Activated CD8-positive, alpha-beta T cell treated with anti-CD3 and anti-CD28 coated beads for 36 hours (primary cell): Measurements from ENCODE around the gene ZNF384. TPM values are rescaled to one million over a fixed set of nuclear protein-coding genes. Genes with fewer than 3 reads are reported as not detected.

Experiments used
- ATAC-seq: fragments of 200-7000 bp; cut with Tn5 transposase; one replicate; pipeline ENCODE4 v1.10.0; 2021; ENCODE audit warnings: mild to moderate bottlenecking, moderate library complexity
- CTCF ChIA-PET: fragments of 350-600 bp; sonication (Branson Sonifier 250); formaldehyde crosslinking; loops from one replicate; lab custom pipeline; 2021; ENCODE audit warnings: antibody characterized with exemption; lab: Charles Lee
- POLR2A ChIA-PET: fragments of 350-600 bp; sonication (Branson Sonifier 250); formaldehyde crosslinking; loops from one replicate; lab custom pipeline; 2021; ENCODE audit warnings: antibody characterized with exemption; lab: Charles Lee
- DNase-seq: peaks from one replicate; pipeline ENCODE4 v3.0.0-alpha.2; 2020
- H3K27ac Mint-ChIP-seq: one replicate; pipeline ENCODE4 v1.8.0; 2021; ENCODE audit warnings: mild to moderate bottlenecking, mixed read lengths
- H3K27me3 Mint-ChIP-seq: one replicate; pipeline ENCODE4 v1.8.0; 2021; ENCODE audit warnings: mixed read lengths
- H3K36me3 Mint-ChIP-seq: one replicate; pipeline ENCODE4 v1.8.0; 2021; ENCODE audit warnings: low read depth, mixed read lengths
- H3K4me1 Mint-ChIP-seq: one replicate; pipeline ENCODE4 v1.8.0; 2021; ENCODE audit warnings: low read depth, mixed read lengths
- H3K4me3 Mint-ChIP-seq: one replicate; pipeline ENCODE4 v1.8.0; 2021; ENCODE audit warnings: mild to moderate bottlenecking, moderate library complexity, mixed read lengths
- H3K9me3 Mint-ChIP-seq: one replicate; pipeline ENCODE4 v1.8.0; 2021; ENCODE audit warnings: mixed read lengths
- CTCF ChIP-seq: fragments of 200-600 bp; IDR thresholded peaks from one replicate; pipeline ENCODE4 v1.8.0; 2022; ENCODE audit warnings: antibody characterized with exemption, mild to moderate bottlenecking
- intact Hi-C: fragments of 100-400 bp; cut with micrococcal nuclease; formaldehyde crosslinking; loops from one replicate; pipeline ENCODE4 v1.10.0; 2022
- total RNA-seq, 2 experiments: library from RNA; stranded (reverse); gene quantifications; one replicate each; pipeline ENCODE4 v1.2.3, GENCODE V29; 2021

Gene ZNF384
- total RNA-seq, 2 experiments from 2014 or later, result 55.2 to 56.7 TPM

DNA sequence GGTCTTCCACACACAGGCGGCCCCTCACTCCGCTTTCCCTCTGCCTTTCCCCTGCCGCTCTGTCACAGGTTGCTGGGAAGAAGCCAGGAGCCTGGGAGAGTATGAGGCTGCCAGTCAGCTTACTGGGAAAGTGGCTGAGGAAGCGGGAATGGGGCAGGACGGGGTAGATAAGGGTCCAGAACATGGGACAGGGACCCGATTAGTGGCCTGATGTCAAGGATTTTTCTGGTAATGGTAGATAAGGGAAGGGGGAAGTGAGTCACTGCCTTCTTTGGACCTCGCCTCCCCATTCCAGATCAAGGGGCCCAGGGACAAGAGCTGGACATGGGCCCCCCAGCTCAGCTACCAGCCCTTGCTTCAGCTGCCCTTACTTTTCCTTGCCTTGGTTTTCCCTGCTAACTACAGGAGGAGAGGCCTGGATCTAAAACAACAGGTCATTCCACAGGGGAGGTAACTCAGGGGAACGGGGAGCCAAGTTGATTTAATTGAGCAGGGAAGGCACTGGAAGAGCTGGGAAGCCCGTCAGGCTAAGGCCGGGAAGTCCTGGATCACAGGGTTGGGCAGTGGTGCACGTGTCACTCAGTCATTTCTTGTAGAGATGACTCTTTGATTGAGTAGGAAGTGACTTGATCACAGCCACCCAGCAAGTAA, 49.9 kb downstream of the ZNF384 start:
- Mint-ChIP-seq H3K36me3 (peaks cover 9% of the 10 kb centered on the region), H3K27me3 (no peaks in the 10 kb centered on the region), H3K27ac (no peak overlapping the region), H3K4me3 (no peak overlapping the region), H3K9me3 (peaks cover 7% of the 10 kb centered on the region), H3K4me1 (peaks cover 22% of the 10 kb centered on the region)
- TF ChIP-seq CTCF, result no peak
- ChIA-PET POLR2A (interaction anchor here (1.6 kb wide), 1 partner anchor 9 kb away, joined by 8 read pairs; no protein-coding TSS in a partner anchor), CTCF (interaction anchor here (1.2 to 1.3 kb wide), 2 partner anchors 19 kb away, joined by 3 to 6 read pairs; no protein-coding TSS in a partner anchor)
- intact Hi-C loops, result no loop called here
- DNase-seq (no peak), ATAC-seq (no peak)

- no peak for TF ChIP-seq CTCF
- Mint-ChIP-seq H3K36me3 (peaks cover 2% of the 10 kb centered on the region), H3K27ac (no peak overlapping the region)
These were observed 50.9 kb downstream of the ZNF384 start for GRCh38 chr12:6638305-6638704.

GRCh38 chr12:6635856-6636531, 53.2 kb downstream of the ZNF384 start, which contains the start of gene LPAR5:
TSS of gene LPAR5 (minus strand) at chr12:6635959. CDS start at chr12:6621248, 14,711 bp downstream.
- H3K36me3 Mint-ChIP-seq, result peaks cover 2% of the 10 kb centered on the region
- TF ChIP-seq CTCF, result no peak
- peak; percentile 72 for DNase-seq
- ChIA-PET CTCF (interaction anchor here (0.7 to 2.2 kb wide), 7 partner anchors 9 to 236 kb away, joined by 3 to 9 read pairs (median 3); no protein-coding TSS in a partner anchor), POLR2A (interaction anchor here (0.9 to 3.1 kb wide), 10 partner anchors 8 to 143 kb away, joined by 3 to 15 read pairs (median 6); partner anchors contain the start of genes CHD4 and MRPL51)
- H3K9me3 Mint-ChIP-seq, result no peaks in the 10 kb centered on the region
- H3K4me1 Mint-ChIP-seq, result peaks cover 48% of the 10 kb centered on the region
- no peaks in the 10 kb centered on the region for H3K27me3 Mint-ChIP-seq
- peak within 1 kb of the TSS; percentile 74 for H3K4me3 Mint-ChIP-seq
- H3K27ac Mint-ChIP-seq, result peak within 1 kb of the TSS; percentile 96
- peak; percentile 63 for ATAC-seq
- intact Hi-C loops, result no loop called here

More at GRCh38 chr12:6638305-6638704, 50.9 kb downstream of the ZNF384 start:
- ChIA-PET POLR2A (no interaction called here), CTCF (no interaction called here)
- Mint-ChIP-seq H3K27me3 (no peaks in the 10 kb centered on the region), H3K4me3 (no peak overlapping the region), H3K4me1 (peaks cover 26% of the 10 kb centered on the region), H3K9me3 (peaks cover 2% of the 10 kb centered on the region)
- no peak for DNase-seq
- ATAC-seq, result no peak
- intact Hi-C loops, result no loop called here

GRCh38 chr12:6635375-6635855, 53.8 kb downstream of the ZNF384 start:
- Mint-ChIP-seq H3K27ac (peak overlapping the region; percentile 96), H3K4me1 (peaks cover 54% of the 10 kb centered on the region), H3K36me3 (peaks cover 2% of the 10 kb centered on the region), H3K9me3 (no peaks in the 10 kb centered on the region), H3K4me3 (peak overlapping the region; percentile 74), H3K27me3 (no peaks in the 10 kb centered on the region)
- intact Hi-C loops, result no loop called here
- no peak for TF ChIP-seq CTCF
- ATAC-seq (peak; percentile 79), DNase-seq (peak; percentile 88)
- POLR2A ChIA-PET, result interaction anchor here (0.7 to 3.1 kb wide), 12 partner anchors 8 to 142 kb away, joined by 3 to 15 read pairs (median 4); partner anchors contain the start of genes CHD4 and MRPL51
- CTCF ChIA-PET, result interaction anchor here (0.7 to 2.2 kb wide), 7 partner anchors 9 to 237 kb away, joined by 3 to 9 read pairs (median 3); no protein-coding TSS in a partner anchor
